ENCODE results near the gene TRPV2. TPM values are rescaled to one million over a fixed set of nuclear protein-coding genes. Genes with fewer than 3 reads are reported as not detected.

The TRPV2 gene
- total RNA-seq, 1 donor, result 71.3 TPM

DNA sequence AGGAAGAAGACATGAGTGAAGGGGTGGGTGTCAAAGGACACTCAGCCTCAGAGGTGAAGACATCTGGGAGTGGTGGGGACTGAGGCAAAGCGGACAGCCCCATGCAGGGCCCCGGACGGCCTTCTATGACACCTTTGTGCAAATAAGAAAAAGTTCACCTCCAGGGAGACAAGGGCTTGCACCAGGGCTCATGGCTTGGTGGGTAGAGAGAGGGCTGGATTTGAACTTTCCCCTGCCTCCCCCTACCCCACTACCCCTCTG, 46.2 kb downstream of the TRPV2 start:
- Histone ChIP-seq H3K4me1 (ENCODE audit: insufficient read depth, low read length) (no peaks in the 10 kb centered on the region), H3K4me2 (ENCODE audit: insufficient read depth, low read length) (no peak overlapping the region), H3K79me2 (ENCODE audit: insufficient read depth, low read length) (no peaks in the 10 kb centered on the region), H3K9me3 (ENCODE audit: low read depth, low read length) (no peaks in the 10 kb centered on the region), H3K36me3 (ENCODE audit: insufficient read depth, low read length) (peaks cover 10% of the 10 kb centered on the region), H3K4me3 (ENCODE audit: insufficient read depth, low read length) (no peak overlapping the region), H4K20me1 (ENCODE audit: insufficient read depth, low read length) (peaks cover 15% of the 10 kb centered on the region), H2AFZ (ENCODE audit: low read length) (no peak overlapping the region), H3K27ac (ENCODE audit: low read depth, low read length) (no peak overlapping the region), H3K27me3 (ENCODE audit: insufficient read depth, low read length) (no peaks in the 10 kb centered on the region)
- DNase-seq (ENCODE audit: insufficient read length, low spot score, missing footprints), result no peak
- TF ChIP-seq, protein P1, sequence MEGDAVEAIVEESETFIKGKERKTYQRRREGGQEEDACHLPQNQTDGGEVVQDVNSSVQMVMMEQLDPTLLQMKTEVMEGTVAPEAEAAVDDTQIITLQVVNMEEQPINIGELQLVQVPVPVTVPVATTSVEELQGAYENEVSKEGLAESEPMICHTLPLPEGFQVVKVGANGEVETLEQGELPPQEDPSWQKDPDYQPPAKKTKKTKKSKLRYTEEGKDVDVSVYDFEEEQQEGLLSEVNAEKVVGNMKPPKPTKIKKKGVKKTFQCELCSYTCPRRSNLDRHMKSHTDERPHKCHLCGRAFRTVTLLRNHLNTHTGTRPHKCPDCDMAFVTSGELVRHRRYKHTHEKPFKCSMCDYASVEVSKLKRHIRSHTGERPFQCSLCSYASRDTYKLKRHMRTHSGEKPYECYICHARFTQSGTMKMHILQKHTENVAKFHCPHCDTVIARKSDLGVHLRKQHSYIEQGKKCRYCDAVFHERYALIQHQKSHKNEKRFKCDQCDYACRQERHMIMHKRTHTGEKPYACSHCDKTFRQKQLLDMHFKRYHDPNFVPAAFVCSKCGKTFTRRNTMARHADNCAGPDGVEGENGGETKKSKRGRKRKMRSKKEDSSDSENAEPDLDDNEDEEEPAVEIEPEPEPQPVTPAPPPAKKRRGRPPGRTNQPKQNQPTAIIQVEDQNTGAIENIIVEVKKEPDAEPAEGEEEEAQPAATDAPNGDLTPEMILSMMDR (IDR thresholded peaks at IDR 0.05; ENCODE audit: extremely low read depth, low read depth, low read length), result no peak

DNA sequence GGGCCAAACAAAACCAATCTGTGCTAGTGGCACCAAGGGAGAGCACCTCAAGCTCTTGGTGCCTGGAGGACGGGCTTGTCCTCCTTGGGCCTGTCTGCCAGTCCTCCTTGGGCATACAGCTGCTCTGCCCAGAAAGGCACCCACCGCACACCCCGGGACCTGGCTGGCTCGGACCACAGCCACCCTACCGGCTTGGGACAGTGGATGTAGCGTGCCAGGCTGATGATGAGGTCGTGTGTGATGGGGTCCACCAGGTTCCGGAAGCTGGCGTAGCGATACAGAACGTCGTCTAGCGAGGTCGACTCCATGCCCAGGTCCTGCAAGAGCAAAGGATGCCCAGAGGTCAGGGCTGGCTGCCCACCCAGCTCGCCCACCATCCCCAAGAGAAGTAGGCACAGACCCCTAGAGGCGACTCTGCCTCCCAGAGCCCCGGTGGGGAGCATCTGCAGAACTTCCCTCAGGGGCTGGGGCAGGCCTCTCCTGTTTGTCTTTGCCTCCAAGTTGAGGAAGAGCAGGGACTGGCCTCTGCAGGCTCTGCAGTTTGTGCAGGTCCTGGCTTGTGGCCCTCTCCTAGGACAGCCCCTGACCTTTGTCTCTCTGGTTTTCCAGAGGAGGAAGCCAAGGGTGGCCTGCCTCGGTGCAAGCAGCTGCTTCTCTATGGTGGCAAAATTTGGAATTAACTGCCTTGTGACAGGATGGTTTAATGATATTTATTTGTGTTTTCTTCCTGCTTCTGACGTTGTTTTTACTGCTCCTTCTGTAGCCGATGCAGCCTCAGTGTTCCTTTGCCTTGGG, 46.9 kb downstream of the TRPV2 start:
- no peak overlapping the region for H3K27ac ChIP-seq (ENCODE audit: low read depth, low read length)
- TF ChIP-seq, protein P1 (IDR thresholded peaks at IDR 0.05; ENCODE audit: extremely low read depth, low read depth, low read length), result no peak
- peak; percentile 62 for DNase-seq (ENCODE audit: insufficient read length, low spot score, missing footprints)
- no peaks in the 10 kb centered on the region for H3K9me3 ChIP-seq (ENCODE audit: low read depth, low read length)
- peaks cover 6% of the 10 kb centered on the region for H3K36me3 ChIP-seq (ENCODE audit: insufficient read depth, low read length)
- H3K4me1 ChIP-seq (ENCODE audit: insufficient read depth, low read length), result no peaks in the 10 kb centered on the region
- H3K4me3 ChIP-seq (ENCODE audit: insufficient read depth, low read length), result no peak overlapping the region
- no peaks in the 10 kb centered on the region for H3K79me2 ChIP-seq (ENCODE audit: insufficient read depth, low read length)
- no peak overlapping the region for H3K4me2 ChIP-seq (ENCODE audit: insufficient read depth, low read length)
- peaks cover 15% of the 10 kb centered on the region for H4K20me1 ChIP-seq (ENCODE audit: insufficient read depth, low read length)
- H3K27me3 ChIP-seq (ENCODE audit: insufficient read depth, low read length), result no peaks in the 10 kb centered on the region
- no peak overlapping the region for H2AFZ ChIP-seq (ENCODE audit: low read length)

DNA sequence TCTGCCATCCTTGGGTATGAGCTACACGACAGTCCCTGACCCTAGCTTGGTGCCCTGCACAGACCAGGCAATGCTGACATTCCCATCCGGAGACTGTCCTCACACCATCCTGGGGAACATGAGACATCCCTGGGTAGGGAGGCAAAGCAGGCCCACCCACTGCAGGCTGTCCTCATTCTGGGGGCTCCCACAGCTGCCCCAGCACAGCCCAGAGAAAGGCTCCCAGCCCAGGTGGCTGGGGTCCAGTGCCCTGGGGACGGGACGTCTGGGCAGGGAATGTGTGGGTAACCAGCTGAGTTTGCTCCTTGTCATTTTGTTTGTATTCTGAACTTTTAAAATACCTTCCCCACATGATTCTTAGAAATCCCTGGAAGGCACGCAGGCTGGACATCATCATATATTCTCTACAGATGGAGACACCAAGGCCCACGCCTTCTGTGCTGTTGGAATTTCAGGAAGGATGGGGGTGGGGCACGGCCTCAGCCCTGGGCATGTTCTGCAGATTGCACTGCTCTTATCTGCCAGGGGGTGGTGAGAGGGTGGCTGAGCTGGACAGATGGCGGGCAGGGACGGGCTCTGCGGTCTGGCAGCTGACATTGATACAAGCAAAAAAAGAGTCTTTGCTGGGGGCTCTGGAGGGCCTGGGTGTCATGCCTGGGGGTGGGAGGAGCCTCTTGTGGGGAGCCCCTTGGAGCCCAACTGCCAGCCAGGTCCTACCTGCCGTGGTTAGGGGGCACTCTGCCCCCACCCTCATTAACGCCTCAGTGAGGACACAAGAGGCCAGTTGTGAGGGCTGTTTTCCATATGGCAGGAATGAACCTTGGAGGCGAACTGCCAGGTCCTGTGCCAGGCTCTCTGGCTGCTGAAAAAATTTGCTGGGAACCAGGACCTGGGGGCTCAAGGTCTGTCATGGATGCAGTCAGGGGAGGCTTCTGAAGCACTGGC, 48.3 kb downstream of the TRPV2 start:
- Histone ChIP-seq H3K27ac (ENCODE audit: low read depth, low read length) (no peak overlapping the region), H3K4me3 (ENCODE audit: insufficient read depth, low read length) (no peak overlapping the region), H3K4me1 (ENCODE audit: insufficient read depth, low read length) (no peaks in the 10 kb centered on the region), H3K79me2 (ENCODE audit: insufficient read depth, low read length) (no peaks in the 10 kb centered on the region), H3K36me3 (ENCODE audit: insufficient read depth, low read length) (peaks cover 6% of the 10 kb centered on the region), H3K4me2 (ENCODE audit: insufficient read depth, low read length) (no peak overlapping the region), H3K9me3 (ENCODE audit: low read depth, low read length) (no peaks in the 10 kb centered on the region), H4K20me1 (ENCODE audit: insufficient read depth, low read length) (peaks cover 15% of the 10 kb centered on the region), H2AFZ (ENCODE audit: low read length) (no peak overlapping the region), H3K27me3 (ENCODE audit: insufficient read depth, low read length) (no peaks in the 10 kb centered on the region)
- DNase-seq (ENCODE audit: insufficient read length, low spot score, missing footprints), result peak; percentile 90
- TF ChIP-seq, protein P1 (IDR thresholded peaks at IDR 0.05; ENCODE audit: extremely low read depth, low read depth, low read length), result peak; percentile 35

Data from osteoblast (primary cell).